HFFc6 (cell line): ENCODE data around the gene PRMT1. TPM values are rescaled to one million over a fixed set of nuclear protein-coding genes. Genes with fewer than 3 reads are reported as not detected.

Source experiments
- DNase-seq: peaks from one replicate; pipeline ENCODE4 v3.0.0-alpha.2; 2018
- H3K27ac Mint-ChIP-seq: 2 replicates; pipeline ENCODE4 v1.8.0; 2020; ENCODE audit warnings: mild to moderate bottlenecking, mixed read lengths
- H3K27me3 Mint-ChIP-seq: 2 replicates; pipeline ENCODE4 v1.8.0; 2021; ENCODE audit warnings: mild to moderate bottlenecking, moderate library complexity, mixed read lengths; ENCODE audit not compliant: insufficient read depth
- H3K36me3 Mint-ChIP-seq: 2 replicates; pipeline ENCODE4 v1.8.0; 2021; ENCODE audit warnings: low read depth, mixed read lengths
- H3K4me1 Mint-ChIP-seq: 2 replicates; pipeline ENCODE4 v1.8.0; 2020; ENCODE audit warnings: low read depth, mixed read lengths
- H3K4me3 Mint-ChIP-seq: 2 replicates; pipeline ENCODE4 v1.8.0; 2020; ENCODE audit warnings: mild to moderate bottlenecking, moderate library complexity, mixed read lengths
- H3K9me3 Mint-ChIP-seq: 2 replicates; pipeline ENCODE4 v1.8.0; 2020; ENCODE audit warnings: mild to moderate bottlenecking, mixed read lengths
- CTCF ChIP-seq: fragments of 200-600 bp; sonication (generic); IDR thresholded peaks from 2 replicates; pipeline ENCODE4 v1.5.0; 2021; ENCODE audit warnings: antibody characterized with exemption, mild to moderate bottlenecking
- total RNA-seq, 6 experiments: library from RNA; stranded (reverse); fragmentation: NEBNext Ultra II Directional; extraction: Animal tissue kit (Norgen Biotek cat#: 25700); gene quantifications; 2 replicates in 1 of 6; 3 replicates in 5 of 6; pipeline ENCODE4 v1.2.3, GENCODE V29; 2021

Gene PRMT1
- total RNA-seq, 6 experiments from 2014 or later = 209 to 226 (median 217) TPM

DNA sequence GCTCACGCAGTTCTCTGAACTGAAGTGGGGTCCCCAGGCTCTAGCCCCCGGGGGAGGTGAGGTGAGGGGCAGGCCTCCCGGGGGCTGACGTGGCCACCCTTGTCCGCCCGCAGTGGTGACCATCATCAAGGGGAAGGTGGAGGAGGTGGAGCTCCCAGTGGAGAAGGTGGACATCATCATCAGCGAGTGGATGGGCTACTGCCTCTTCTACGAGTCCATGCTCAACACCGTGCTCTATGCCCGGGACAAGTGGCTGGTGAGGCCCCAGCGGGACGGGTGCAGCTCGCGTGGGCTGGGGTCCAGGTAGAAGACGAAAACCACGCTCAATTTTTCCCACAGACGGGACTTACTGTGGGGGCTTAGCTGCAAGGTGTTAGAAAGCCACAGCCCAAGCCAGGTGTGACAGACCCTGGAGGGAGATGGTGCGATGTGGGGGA lies 6.8 kb downstream of the PRMT1 start:
- TF ChIP-seq CTCF = no peak
- Mint-ChIP-seq H3K27me3 (peaks cover 7% of the 10 kb centered on the region), H3K36me3 (peaks cover 14% of the 10 kb centered on the region), H3K4me3 (no peak overlapping the region), H3K4me1 (peaks cover 14% of the 10 kb centered on the region), H3K27ac (no peak overlapping the region), H3K9me3 (no peaks in the 10 kb centered on the region)
- DNase-seq = no peak

DNA sequence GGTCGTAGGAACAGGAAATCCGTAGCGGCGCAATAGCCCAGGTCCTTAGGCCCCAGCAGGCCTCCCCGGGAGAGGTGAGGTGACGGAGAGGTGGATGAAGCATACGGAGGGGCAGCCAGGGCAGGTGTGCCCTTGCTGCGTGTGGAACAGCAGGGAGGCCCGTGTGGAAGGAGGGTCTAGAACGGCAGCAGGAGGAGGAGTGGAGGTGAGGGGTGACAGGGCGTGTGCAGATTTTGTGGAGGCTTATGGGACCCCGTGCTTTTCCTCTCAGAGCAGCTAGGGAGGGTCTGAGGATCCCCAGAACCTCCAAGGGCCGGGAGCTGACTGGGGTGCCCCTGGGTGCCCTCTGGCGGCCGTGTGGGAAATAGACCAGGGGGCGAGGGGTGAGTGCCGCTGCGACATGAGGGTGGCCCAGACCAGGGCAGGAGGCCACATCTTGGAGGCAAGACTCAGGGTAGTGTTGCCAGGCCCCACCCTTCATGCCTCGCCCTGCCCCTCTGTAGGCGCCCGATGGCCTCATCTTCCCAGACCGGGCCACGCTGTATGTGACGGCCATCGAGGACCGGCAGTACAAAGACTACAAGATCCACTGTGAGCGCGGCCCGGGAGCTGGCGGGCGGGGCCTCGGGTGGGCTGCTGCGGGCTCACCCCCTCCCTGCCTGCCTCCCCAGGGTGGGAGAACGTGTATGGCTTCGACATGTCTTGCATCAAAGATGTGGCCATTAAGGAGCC lies 7.3 kb downstream of the PRMT1 start:
- Mint-ChIP-seq H3K4me1 (peaks cover 14% of the 10 kb centered on the region), H3K27me3 (peaks cover 7% of the 10 kb centered on the region), H3K27ac (no peak overlapping the region), H3K36me3 (peaks cover 14% of the 10 kb centered on the region), H3K4me3 (no peak overlapping the region), H3K9me3 (no peaks in the 10 kb centered on the region)
- peak; percentile 71 for TF ChIP-seq CTCF
- DNase-seq = no peak

GRCh38 chr19:49684983-49685553 lies 8.0 kb downstream of the PRMT1 start:
- peaks cover 14% of the 10 kb centered on the region for H3K36me3 Mint-ChIP-seq
- H3K4me1 Mint-ChIP-seq = peaks cover 14% of the 10 kb centered on the region
- H3K9me3 Mint-ChIP-seq = no peaks in the 10 kb centered on the region
- H3K4me3 Mint-ChIP-seq = no peak overlapping the region
- TF ChIP-seq CTCF = no peak
- H3K27ac Mint-ChIP-seq = 0 out of 2 replicates have a peak overlapping the region, but pooled peaks have one; percentile 24
- DNase-seq = no peak
- peaks cover 6% of the 10 kb centered on the region for H3K27me3 Mint-ChIP-seq

DNA sequence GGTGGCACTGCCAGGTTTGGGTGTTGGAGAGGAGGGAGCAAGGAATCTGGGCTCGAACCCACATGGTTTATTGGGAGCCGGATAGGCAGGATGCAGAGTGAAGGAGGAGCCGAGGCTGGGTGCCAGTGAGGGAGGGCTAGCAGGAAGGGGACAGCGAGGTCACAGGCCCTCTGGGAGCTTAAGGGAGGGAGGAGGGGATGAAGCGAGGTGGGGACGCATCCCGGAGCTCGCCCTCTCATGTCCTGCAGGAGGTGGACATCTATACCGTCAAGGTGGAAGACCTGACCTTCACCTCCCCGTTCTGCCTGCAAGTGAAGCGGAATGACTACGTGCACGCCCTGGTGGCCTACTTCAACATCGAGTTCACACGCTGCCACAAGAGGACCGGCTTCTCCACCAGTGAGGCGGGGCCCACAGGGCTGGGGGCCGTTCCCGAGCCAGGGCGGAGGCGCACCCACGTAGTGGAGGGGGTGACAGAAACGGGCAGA lies 8.8 kb downstream of the PRMT1 start:
- no peak overlapping the region for H3K4me3 Mint-ChIP-seq
- peaks cover 16% of the 10 kb centered on the region for H3K4me1 Mint-ChIP-seq
- TF ChIP-seq CTCF = no peak
- peaks cover 9% of the 10 kb centered on the region for H3K27me3 Mint-ChIP-seq
- H3K27ac Mint-ChIP-seq = 0 out of 2 replicates have a peak overlapping the region, but pooled peaks have one; percentile 24
- no peak for DNase-seq
- H3K9me3 Mint-ChIP-seq = no peaks in the 10 kb centered on the region; the same call in 1 of the 2 replicates
- H3K36me3 Mint-ChIP-seq = peaks cover 12% of the 10 kb centered on the region

DNA sequence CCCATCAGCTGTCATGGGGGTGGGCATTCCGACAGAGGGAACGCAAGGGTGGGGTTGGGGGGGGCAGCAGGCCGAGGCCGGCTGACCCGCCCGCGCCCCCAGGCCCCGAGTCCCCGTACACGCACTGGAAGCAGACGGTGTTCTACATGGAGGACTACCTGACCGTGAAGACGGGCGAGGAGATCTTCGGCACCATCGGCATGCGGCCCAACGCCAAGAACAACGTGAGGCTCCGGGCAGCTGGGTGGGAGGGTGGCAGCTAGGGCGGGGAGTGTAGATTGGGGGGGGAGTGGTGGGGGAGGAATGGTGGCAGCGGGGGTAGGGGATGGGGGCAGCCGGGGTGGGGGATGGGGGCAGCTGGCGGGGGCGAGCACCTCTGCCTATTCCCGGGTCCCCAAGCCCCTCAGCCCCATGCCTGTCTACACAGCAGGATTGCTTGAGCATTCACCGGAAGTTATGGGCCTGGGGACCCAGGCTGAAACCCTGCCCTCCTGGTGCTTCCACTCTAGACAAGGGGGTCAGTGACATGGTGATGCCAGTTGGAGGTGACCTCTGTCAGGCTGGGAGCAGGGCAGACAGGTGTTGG lies 9.5 kb downstream of the PRMT1 start:
- DNase-seq = no peak
- no peak overlapping the region for H3K27ac Mint-ChIP-seq
- H3K4me1 Mint-ChIP-seq = peaks cover 21% of the 10 kb centered on the region
- peaks cover 10% of the 10 kb centered on the region for H3K36me3 Mint-ChIP-seq
- no peak overlapping the region for H3K4me3 Mint-ChIP-seq
- no peak for TF ChIP-seq CTCF
- H3K27me3 Mint-ChIP-seq = peaks cover 12% of the 10 kb centered on the region
- no peaks in the 10 kb centered on the region; the same call in 1 of the 2 replicates for H3K9me3 Mint-ChIP-seq
